Measurements from ENCODE around the gene SLITRK3.
"Not testable (repeated sequence)": the region's sequence is repeated elsewhere in the genome, so short reads cannot be mapped to it uniquely, and the experiment has no call there.

SLITRK3 gene

GRCh38 chr3:165192610-165193192, 3.5 kb downstream of the SLITRK3 start:
- no peak for DNase-seq (ENCODE audit: low read depth)

- no peak for DNase-seq (ENCODE audit: low read depth)
These were observed 4.7 kb downstream of the SLITRK3 start for GRCh38 chr3:165191491-165191890.

GRCh38 chr3:165188452-165188851, 7.7 kb downstream of the SLITRK3 start:
- no peak for DNase-seq (ENCODE audit: low read depth)

- DNase-seq (ENCODE audit: low read depth), result no peak
These were observed 10.4 kb downstream of the SLITRK3 start for GRCh38 chr3:165185707-165186327.

- no peak for DNase-seq (ENCODE audit: low read depth)
These were observed 14.6 kb downstream of the SLITRK3 start for GRCh38 chr3:165181556-165181955.

- DNase-seq (ENCODE audit: low read depth), result no peak
These were observed 25.9 kb downstream of the SLITRK3 start for GRCh38 chr3:165170236-165170635.

GRCh38 chr3:165169368-165169767, 26.8 kb downstream of the SLITRK3 start:
- DNase-seq (ENCODE audit: low read depth), result no peak

GRCh38 chr3:165162883-165163282, 33.3 kb downstream of the SLITRK3 start:
- DNase-seq (ENCODE audit: low read depth), result no peak

GRCh38 chr3:165159760-165160421, 36.3 kb downstream of the SLITRK3 start:
- DNase-seq (ENCODE audit: low read depth), result no peak

GRCh38 chr3:165158011-165158410, 38.2 kb downstream of the SLITRK3 start:
- no peak for DNase-seq (ENCODE audit: low read depth)

GRCh38 chr3:165156757-165157420, 39.3 kb downstream of the SLITRK3 start:
- DNase-seq (ENCODE audit: low read depth), result no peak

GRCh38 chr3:165148876-165149441, 47.2 kb downstream of the SLITRK3 start:
- no peak for DNase-seq (ENCODE audit: low read depth)

- DNase-seq (ENCODE audit: low read depth), result no peak
These were observed 51.9 kb downstream of the SLITRK3 start for GRCh38 chr3:165144271-165144670.

GRCh38 chr3:165139918-165140317, 56.3 kb downstream of the SLITRK3 start:
- DNase-seq (ENCODE audit: low read depth), result not testable (repeated sequence)
